Skin of body (tissue), 2 donors: Measurements from ENCODE around the gene PAX2. TPM values are rescaled to one million over a fixed set of nuclear protein-coding genes. Genes with fewer than 3 reads are reported as not detected.

Experiments used
- DNase-seq: peaks from one replicate; lab custom pipeline; 2025; lab: John Stamatoyannopoulos, UW
- total RNA-seq: library from RNA; depleted of rRNA; stranded (reverse); fragments of >200 nt; gene quantifications from one replicate; pipeline ENCODE4 v1.2.3, GENCODE V29; 2014

PAX2 gene
- total RNA-seq, 1 donor from 2014 or later = not detected

- DNase-seq = no peak
Observed at GRCh38 chr10:100784126-100784525, 38.7 kb downstream of the PAX2 start.

- DNase-seq = no peak
Observed at GRCh38 chr10:100786591-100786990, 41.2 kb downstream of the PAX2 start.

DNA sequence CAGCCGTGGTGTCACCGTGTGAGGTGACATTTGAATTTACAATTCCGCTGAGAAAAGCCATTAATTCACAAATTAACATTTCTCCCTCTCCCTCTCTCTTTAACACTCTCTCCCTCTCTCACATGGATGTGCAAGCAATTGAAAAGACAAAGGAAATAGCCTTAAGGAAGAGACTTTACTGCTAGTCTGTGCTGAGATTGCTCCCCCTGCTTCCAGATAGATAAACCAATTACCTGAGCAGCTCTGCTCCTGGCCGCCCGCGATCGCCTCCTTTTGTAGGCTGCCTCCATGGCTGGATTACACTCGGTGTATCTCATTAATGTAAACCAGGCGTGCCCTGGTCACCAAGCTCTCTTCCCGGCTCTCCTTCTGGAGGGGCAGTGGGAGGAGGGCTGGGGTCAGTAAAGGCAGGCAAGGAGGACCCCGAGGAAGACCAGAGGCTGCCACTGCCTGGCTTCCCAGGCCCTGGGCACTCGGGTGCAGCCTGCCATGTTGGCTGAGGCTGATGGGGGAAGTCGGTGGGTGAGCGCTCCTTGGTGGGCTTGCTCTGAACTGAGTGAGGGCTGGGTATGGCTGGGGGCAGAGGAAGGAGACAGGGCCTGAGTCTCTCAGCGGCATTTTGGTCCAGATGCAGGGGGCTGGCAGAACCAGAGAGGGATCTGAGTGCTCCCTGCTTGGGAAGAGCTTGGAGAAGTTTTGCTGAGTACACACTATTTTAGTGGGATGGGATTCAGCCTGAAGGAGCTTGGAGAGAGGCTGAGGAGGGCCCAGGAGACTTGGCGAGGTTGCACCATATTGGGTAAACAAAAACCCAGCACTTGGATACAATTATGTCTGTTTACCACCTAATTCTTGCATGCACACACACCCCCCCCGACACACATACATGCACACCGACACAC lies 42.9 kb downstream of the PAX2 start:
- DNase-seq = no peak

DNA sequence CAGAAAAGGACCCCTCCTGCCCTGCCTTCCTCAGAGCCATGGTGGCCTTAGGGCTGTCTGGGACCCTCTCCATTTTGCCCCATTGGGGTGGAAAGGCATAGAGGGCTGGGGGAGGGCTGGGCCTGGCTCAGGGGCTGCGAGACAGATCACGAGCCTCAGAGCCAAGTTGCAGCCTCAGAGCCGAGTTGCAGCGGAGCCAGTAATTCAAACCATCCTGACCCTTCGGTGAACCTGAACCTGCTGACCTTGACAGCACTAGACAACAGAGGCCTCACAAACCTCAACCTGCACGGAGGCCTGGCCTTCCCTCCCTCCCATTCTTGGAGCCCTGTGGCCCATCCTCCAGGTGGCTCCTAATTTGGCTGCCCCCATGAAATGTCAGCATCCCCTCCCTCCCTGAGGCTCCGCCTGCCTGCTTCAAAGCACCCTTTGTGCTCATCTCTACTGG lies 45.4 kb downstream of the PAX2 start:
- DNase-seq = no peak

DNA sequence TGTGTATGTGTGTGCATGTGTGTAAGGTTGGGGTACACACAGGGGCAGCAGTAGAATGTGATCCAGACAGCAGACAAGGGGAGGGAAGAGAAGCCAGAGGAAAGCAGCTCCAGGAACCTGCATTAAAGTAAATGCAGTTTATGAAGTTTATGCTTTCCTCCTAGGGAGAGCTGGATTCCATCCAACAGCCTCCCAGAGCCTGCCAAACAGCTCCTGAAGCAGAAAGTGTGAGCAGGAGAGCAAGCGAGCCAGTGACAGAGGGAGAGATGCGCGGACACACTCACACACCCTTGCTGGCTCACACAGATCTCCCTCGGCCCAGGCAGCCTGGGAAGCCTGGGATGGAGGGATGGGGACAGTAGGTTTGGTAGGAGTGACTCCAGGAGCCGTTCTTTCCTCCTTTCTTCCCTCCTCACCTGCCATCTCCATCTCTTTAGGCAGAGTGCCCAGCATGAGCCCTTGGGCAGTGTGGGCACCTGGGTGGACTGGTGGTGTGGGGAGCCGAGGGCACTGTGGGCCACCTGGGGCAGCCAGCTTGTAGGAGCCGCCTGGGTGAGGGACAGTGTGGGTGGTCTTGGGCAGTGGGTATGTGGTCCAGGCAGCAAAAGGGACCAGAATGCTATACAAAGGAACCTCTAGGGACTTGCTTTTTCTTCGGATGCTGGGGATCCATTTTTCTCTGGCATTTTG lies 46.1 kb downstream of the PAX2 start:
- DNase-seq = no peak

- no peak for DNase-seq
Observed at GRCh38 chr10:100792574-100792973, 47.2 kb downstream of the PAX2 start.

- DNase-seq = no peak
Observed at GRCh38 chr10:100793055-100793454, 47.7 kb downstream of the PAX2 start.

GRCh38 chr10:100799881-100800280 lies 54.5 kb downstream of the PAX2 start:
- no peak for DNase-seq

GRCh38 chr10:100800931-100801330 lies 55.5 kb downstream of the PAX2 start:
- DNase-seq = no peak

- DNase-seq = no peak
Observed at GRCh38 chr10:100802196-100802595, 56.8 kb downstream of the PAX2 start.

- no peak for DNase-seq
Observed at GRCh38 chr10:100802607-100803006, 57.2 kb downstream of the PAX2 start.

- no peak for DNase-seq
Observed at GRCh38 chr10:100803492-100803891, 58.1 kb downstream of the PAX2 start.

- DNase-seq = no peak
Observed at GRCh38 chr10:100803908-100804307, 58.5 kb downstream of the PAX2 start.

- no peak for DNase-seq
Observed at GRCh38 chr10:100805543-100806355, 60.4 kb downstream of the PAX2 start.

GRCh38 chr10:100806356-100806645 lies 60.9 kb downstream of the PAX2 start:
- DNase-seq = no peak

DNA sequence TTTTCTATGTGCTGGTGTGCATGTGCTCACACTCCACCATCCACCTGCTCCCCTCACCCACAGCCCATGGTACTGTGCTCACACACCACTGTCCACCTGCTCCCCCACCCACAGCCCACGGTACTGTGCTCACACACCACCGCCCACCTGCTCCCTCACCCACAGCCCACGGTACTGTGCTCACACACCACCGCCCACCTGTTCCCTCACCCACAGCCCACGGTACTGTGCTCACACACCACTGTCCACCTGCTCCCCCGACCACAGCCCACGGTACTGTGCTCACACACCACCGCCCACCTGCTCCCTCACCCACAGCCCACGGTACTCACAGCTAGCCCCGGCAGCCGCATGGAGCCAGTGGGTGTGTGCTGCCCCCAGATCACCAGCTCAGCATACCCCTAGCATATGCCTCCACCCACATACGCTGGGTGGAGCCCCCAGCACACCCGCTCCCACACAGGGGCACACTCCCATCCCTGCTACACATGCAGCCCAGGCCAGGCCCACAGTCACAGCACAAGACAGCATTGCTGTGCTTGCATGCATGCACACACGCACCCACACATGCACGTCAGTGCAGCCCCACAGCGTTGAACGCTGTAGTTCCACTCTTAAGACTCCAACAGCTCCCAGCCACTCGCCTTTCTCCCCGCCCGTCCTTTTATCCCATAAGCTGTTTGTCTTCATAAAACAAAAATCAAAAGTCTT lies 62.0 kb downstream of the PAX2 start:
- no peak for DNase-seq

- no peak for DNase-seq
Observed at GRCh38 chr10:100808876-100809275, 63.5 kb downstream of the PAX2 start.

GRCh38 chr10:100810091-100810834 lies 64.9 kb downstream of the PAX2 start:
- no peak for DNase-seq

GRCh38 chr10:100810835-100811116 lies 65.4 kb downstream of the PAX2 start:
- no peak for DNase-seq

GRCh38 chr10:100811261-100811660 lies 65.9 kb downstream of the PAX2 start:
- DNase-seq = no peak
